Measurements from ENCODE around the gene CEP89.

GRCh38 chr19:32864318-32865007, 107.3 kb downstream of the CEP89 start:
- no peak for TF ChIP-seq CTCF (IDR thresholded peaks at IDR 0.05 in 4 of 5, conservative IDR thresholded peaks at IDR 0.05 in 1 of 5)
- TF ChIP-seq POLR2A (IDR thresholded peaks at IDR 0.05), result no peak
